ENCODE data around the gene ADGRD2.

Gene ADGRD2

GRCh38 chr9:124511426-124511840 lies 61.2 kb downstream of the ADGRD2 start:
- H3K4me1 ChIP-seq (ENCODE audit: control insufficient read depth, insufficient read depth, low read depth, low read length), result no peaks in the 10 kb centered on the region
- H4K8ac ChIP-seq (ENCODE audit: low read length), result no peak overlapping the region
- 78% methylated on average over 6 of the region's 6 CpGs for WGBS
- peak overlapping the region in 1 of 2 experiments; percentile 29 for H3K23ac ChIP-seq (ENCODE audit: low read length in 2 of 2)
- H3K79me1 ChIP-seq (replicated peaks; ENCODE audit: low read length, poor library complexity, severe bottlenecking), result no peaks in the 10 kb centered on the region
- no peak overlapping the region for H3K4me2 ChIP-seq (ENCODE audit: low read length, poor library complexity, severe bottlenecking)
- peak overlapping the region in 1 of 2 experiments; percentile 57 for H2BK12ac ChIP-seq (ENCODE audit: low read length in 2 of 2)
- H2BK15ac ChIP-seq (ENCODE audit: low read depth, poor library complexity, severe bottlenecking), result no peak overlapping the region
- H3K27me3 ChIP-seq (ENCODE audit: control insufficient read depth in 1 of 2, insufficient read depth in 1 of 2, low read length in 2 of 2), result peaks cover 9 to 53% of the 10 kb centered on the region in 2 experiments
- no peak overlapping the region for H3K18ac ChIP-seq (ENCODE audit: low read depth in 1 of 2, low read length in 2 of 2)
- H3K4ac ChIP-seq (ENCODE audit: low read depth in 1 of 2, low read length in 2 of 2), result no peak overlapping the region
- H2AFZ ChIP-seq (ENCODE audit: low read depth, low read length), result no peak overlapping the region
- H2BK120ac ChIP-seq (ENCODE audit: low read depth, low read length), result no peak overlapping the region
- H2BK5ac ChIP-seq (ENCODE audit: low read depth, low read length, poor library complexity, severe bottlenecking), result no peak overlapping the region
- no peaks in the 10 kb centered on the region for H3K9me3 ChIP-seq (ENCODE audit: control insufficient read depth, low read length)
- no peak overlapping the region for H3K4me3 ChIP-seq (ENCODE audit: insufficient read depth in 1 of 2, low read depth in 1 of 2, low read length in 2 of 2)
- H4K91ac ChIP-seq (ENCODE audit: low read length), result no peak overlapping the region
- H3K14ac ChIP-seq (ENCODE audit: low read length in 2 of 2), result peak overlapping the region in 1 of 2 experiments; percentile 72
- peak; percentile 5 for DNase-seq
- H3K27ac ChIP-seq (ENCODE audit: low read length, poor library complexity, severe bottlenecking), result no peak overlapping the region
- no peak overlapping the region for H3K9ac ChIP-seq (ENCODE audit: low read length)
- H3K36me3 ChIP-seq (ENCODE audit: control insufficient read depth in 1 of 2, insufficient read depth in 2 of 2, low read depth in 1 of 2, low read length in 2 of 2), result no peaks in the 10 kb centered on the region
- no peak overlapping the region for H2AK5ac ChIP-seq (ENCODE audit: low read length, severe bottlenecking)

- no peaks in the 10 kb centered on the region for H3K36me3 ChIP-seq (ENCODE audit: control insufficient read depth in 1 of 2, insufficient read depth in 2 of 2, low read depth in 1 of 2, low read length in 2 of 2)
- H2BK5ac ChIP-seq (ENCODE audit: low read depth, low read length, poor library complexity, severe bottlenecking), result no peak overlapping the region
- H3K4ac ChIP-seq (ENCODE audit: low read depth in 1 of 2, low read length in 2 of 2), result no peak overlapping the region
- H3K4me1 ChIP-seq (ENCODE audit: control insufficient read depth, insufficient read depth, low read depth, low read length), result no peaks in the 10 kb centered on the region
- no peaks in the 10 kb centered on the region for H3K9me3 ChIP-seq (ENCODE audit: control insufficient read depth, low read length)
- WGBS, result 80% methylated on average over 23 of the region's 23 CpGs
- H3K27ac ChIP-seq (ENCODE audit: low read length, poor library complexity, severe bottlenecking), result no peak overlapping the region
- no peak overlapping the region for H3K4me3 ChIP-seq (ENCODE audit: insufficient read depth in 1 of 2, low read depth in 1 of 2, low read length in 2 of 2)
- no peak overlapping the region for H3K14ac ChIP-seq (ENCODE audit: low read length in 2 of 2)
- no peak overlapping the region for H3K4me2 ChIP-seq (ENCODE audit: low read length, poor library complexity, severe bottlenecking)
- no peak overlapping the region for H2BK15ac ChIP-seq (ENCODE audit: low read depth, poor library complexity, severe bottlenecking)
- H4K8ac ChIP-seq (ENCODE audit: low read length), result no peak overlapping the region
- H2BK12ac ChIP-seq (ENCODE audit: low read length in 2 of 2), result no peak overlapping the region
- no peak overlapping the region for H3K9ac ChIP-seq (ENCODE audit: low read length)
- peaks cover 4 to 58% of the 10 kb centered on the region in 2 experiments for H3K27me3 ChIP-seq (ENCODE audit: control insufficient read depth in 1 of 2, insufficient read depth in 1 of 2, low read length in 2 of 2)
- H3K79me1 ChIP-seq (replicated peaks; ENCODE audit: low read length, poor library complexity, severe bottlenecking), result no peaks in the 10 kb centered on the region
- no peak overlapping the region for H3K23ac ChIP-seq (ENCODE audit: low read length in 2 of 2)
- H3K18ac ChIP-seq (ENCODE audit: low read depth in 1 of 2, low read length in 2 of 2), result no peak overlapping the region
- no peak for DNase-seq
- H4K91ac ChIP-seq (ENCODE audit: low read length), result no peak overlapping the region
- H2BK120ac ChIP-seq (ENCODE audit: low read depth, low read length), result no peak overlapping the region
- H2AK5ac ChIP-seq (ENCODE audit: low read length, severe bottlenecking), result no peak overlapping the region
- H2AFZ ChIP-seq (ENCODE audit: low read depth, low read length), result no peak overlapping the region
Observed at GRCh38 chr9:124511891-124512805, 61.9 kb downstream of the ADGRD2 start.

GRCh38 chr9:124512806-124513204 lies 62.6 kb downstream of the ADGRD2 start:
- no peak for DNase-seq
- Histone ChIP-seq H3K4ac (ENCODE audit: low read depth in 1 of 2, low read length in 2 of 2) (peak overlapping the region in 1 of 2 experiments; percentile 13), H2BK5ac (ENCODE audit: low read depth, low read length, poor library complexity, severe bottlenecking) (no peak overlapping the region), H3K14ac (ENCODE audit: low read length in 2 of 2) (no peak overlapping the region), H2BK15ac (ENCODE audit: low read depth, poor library complexity, severe bottlenecking) (no peak overlapping the region), H3K4me3 (ENCODE audit: insufficient read depth in 1 of 2, low read depth in 1 of 2, low read length in 2 of 2) (no peak overlapping the region), H2BK120ac (ENCODE audit: low read depth, low read length) (no peak overlapping the region), H3K36me3 (ENCODE audit: control insufficient read depth in 1 of 2, insufficient read depth in 2 of 2, low read depth in 1 of 2, low read length in 2 of 2) (no peaks in the 10 kb centered on the region), H4K91ac (ENCODE audit: low read length) (no peak overlapping the region), H2AFZ (ENCODE audit: low read depth, low read length) (no peak overlapping the region), H3K9me3 (ENCODE audit: control insufficient read depth, low read length) (no peaks in the 10 kb centered on the region), H3K23ac (ENCODE audit: low read length in 2 of 2) (no peak overlapping the region), H3K9ac (ENCODE audit: low read length) (no peak overlapping the region), H2AK5ac (ENCODE audit: low read length, severe bottlenecking) (no peak overlapping the region), H3K79me1 (replicated peaks; ENCODE audit: low read length, poor library complexity, severe bottlenecking) (no peaks in the 10 kb centered on the region), H4K8ac (ENCODE audit: low read length) (no peak overlapping the region), H3K27ac (ENCODE audit: low read length, poor library complexity, severe bottlenecking) (no peak overlapping the region), H3K4me2 (ENCODE audit: low read length, poor library complexity, severe bottlenecking) (no peak overlapping the region), H3K4me1 (ENCODE audit: control insufficient read depth, insufficient read depth, low read depth, low read length) (no peaks in the 10 kb centered on the region), H3K18ac (ENCODE audit: low read depth in 1 of 2, low read length in 2 of 2) (no peak overlapping the region), H3K27me3 (ENCODE audit: control insufficient read depth in 1 of 2, insufficient read depth in 1 of 2, low read length in 2 of 2) (peaks cover 4 to 64% of the 10 kb centered on the region in 2 experiments), H2BK12ac (ENCODE audit: low read length in 2 of 2) (no peak overlapping the region)
- 88% methylated on average over 9 of the region's 9 CpGs for WGBS

- Histone ChIP-seq H3K4me2 (ENCODE audit: low read length, poor library complexity, severe bottlenecking) (no peak overlapping the region), H3K27ac (ENCODE audit: low read length, poor library complexity, severe bottlenecking) (no peak overlapping the region), H2BK5ac (ENCODE audit: low read depth, low read length, poor library complexity, severe bottlenecking) (no peak overlapping the region), H3K4ac (ENCODE audit: low read depth in 1 of 2, low read length in 2 of 2) (no peak overlapping the region), H3K79me1 (replicated peaks; ENCODE audit: low read length, poor library complexity, severe bottlenecking) (no peaks in the 10 kb centered on the region), H2AFZ (ENCODE audit: low read depth, low read length) (no peak overlapping the region), H3K36me3 (ENCODE audit: control insufficient read depth in 1 of 2, insufficient read depth in 2 of 2, low read depth in 1 of 2, low read length in 2 of 2) (no peaks in the 10 kb centered on the region), H3K27me3 (ENCODE audit: control insufficient read depth in 1 of 2, insufficient read depth in 1 of 2, low read length in 2 of 2) (peaks cover 4 to 65% of the 10 kb centered on the region in 2 experiments), H3K23ac (ENCODE audit: low read length in 2 of 2) (no peak overlapping the region), H2AK5ac (ENCODE audit: low read length, severe bottlenecking) (no peak overlapping the region), H4K91ac (ENCODE audit: low read length) (no peak overlapping the region), H4K8ac (ENCODE audit: low read length) (no peak overlapping the region), H3K9ac (ENCODE audit: low read length) (no peak overlapping the region), H3K18ac (ENCODE audit: low read depth in 1 of 2, low read length in 2 of 2) (no peak overlapping the region), H3K14ac (ENCODE audit: low read length in 2 of 2) (no peak overlapping the region), H3K4me1 (ENCODE audit: control insufficient read depth, insufficient read depth, low read depth, low read length) (no peaks in the 10 kb centered on the region), H3K4me3 (ENCODE audit: insufficient read depth in 1 of 2, low read depth in 1 of 2, low read length in 2 of 2) (no peak overlapping the region), H2BK15ac (ENCODE audit: low read depth, poor library complexity, severe bottlenecking) (no peak overlapping the region), H2BK120ac (ENCODE audit: low read depth, low read length) (no peak overlapping the region), H3K9me3 (ENCODE audit: control insufficient read depth, low read length) (no peaks in the 10 kb centered on the region), H2BK12ac (ENCODE audit: low read length in 2 of 2) (no peak overlapping the region)
- DNase-seq, result no peak
- WGBS, result 89% methylated on average over 5 of the region's 5 CpGs
Observed at GRCh38 chr9:124513376-124513994, 63.2 kb downstream of the ADGRD2 start.

Measured in mesenchymal stem cell (in vitro differentiated cells and primary cell).